GM19043 (cell line): ENCODE measurements around the gene RMI2.

Source experiments
- ATAC-seq: cut with Tn5 transposase; IDR thresholded peaks from one replicate; pipeline ENCODE4 v1.9.1; 2021; ENCODE audit warnings: low read depth; ENCODE audit not compliant: unreplicated experiment

The RMI2 gene

GRCh38 chr16:11379420-11379819 is 34.2 kb downstream of the RMI2 start:
- no peak for ATAC-seq

- ATAC-seq = no peak
Observed at GRCh38 chr16:11380836-11381235, 35.6 kb downstream of the RMI2 start.

GRCh38 chr16:11383481-11384183 is 38.4 kb downstream of the RMI2 start:
- ATAC-seq = no peak

- ATAC-seq = no peak
Observed at GRCh38 chr16:11384184-11384955, 39.1 kb downstream of the RMI2 start.

- ATAC-seq = no peak
Observed at GRCh38 chr16:11384956-11385586, 39.8 kb downstream of the RMI2 start.

GRCh38 chr16:11386054-11386680 is 40.9 kb downstream of the RMI2 start:
- ATAC-seq = no peak

- no peak for ATAC-seq
Observed at GRCh38 chr16:11386791-11387546, 41.7 kb downstream of the RMI2 start.

GRCh38 chr16:11389083-11389482 is 43.8 kb downstream of the RMI2 start:
- no peak for ATAC-seq

GRCh38 chr16:11389631-11390565 is 44.6 kb downstream of the RMI2 start:
- ATAC-seq = no peak

GRCh38 chr16:11390573-11391495 is 45.6 kb downstream of the RMI2 start:
- ATAC-seq = no peak

GRCh38 chr16:11391576-11391975 is 46.3 kb downstream of the RMI2 start:
- ATAC-seq = no peak

- ATAC-seq = no peak
Observed at GRCh38 chr16:11392041-11392581, 46.9 kb downstream of the RMI2 start.

- ATAC-seq = no peak
Observed at GRCh38 chr16:11393366-11393765, 48.1 kb downstream of the RMI2 start.

GRCh38 chr16:11393861-11394592 is 48.8 kb downstream of the RMI2 start:
- ATAC-seq = no peak

GRCh38 chr16:11394593-11394960 is 49.3 kb downstream of the RMI2 start:
- ATAC-seq = no peak

GRCh38 chr16:11395008-11395948 is 50.0 kb downstream of the RMI2 start:
- no peak for ATAC-seq

- no peak for ATAC-seq
Observed at GRCh38 chr16:11395949-11396240, 50.6 kb downstream of the RMI2 start.
